ENCODE data around the gene EHD4.

The EHD4 gene

GRCh38 chr15:41857316-41857715 is 115.0 kb downstream of the EHD4 start:
- TF ChIP-seq CTCF (conservative IDR thresholded peaks at IDR 0.05; ENCODE audit: low read depth, low read length): no peak
- H3K4me3 ChIP-seq (ENCODE audit: low read depth, low read length): no peak overlapping the region
- no peak for DNase-seq (ENCODE audit: low read depth)

- no peak overlapping the region for H3K4me3 ChIP-seq (ENCODE audit: low read depth, low read length)
- TF ChIP-seq CTCF (conservative IDR thresholded peaks at IDR 0.05; ENCODE audit: low read depth, low read length): no peak
- no peak for DNase-seq (ENCODE audit: low read depth)
Measured at GRCh38 chr15:41856716-41857115, 115.6 kb downstream of the EHD4 start.

GRCh38 chr15:41856262-41856661 is 116.1 kb downstream of the EHD4 start:
- no peak for DNase-seq (ENCODE audit: low read depth)
- no peak overlapping the region for H3K4me3 ChIP-seq (ENCODE audit: low read depth, low read length)
- no peak for TF ChIP-seq CTCF (conservative IDR thresholded peaks at IDR 0.05; ENCODE audit: low read depth, low read length)

GRCh38 chr15:41855261-41855961 is 116.9 kb downstream of the EHD4 start:
- DNase-seq (ENCODE audit: low read depth): no peak
- TF ChIP-seq CTCF (conservative IDR thresholded peaks at IDR 0.05; ENCODE audit: low read depth, low read length): no peak
- H3K4me3 ChIP-seq (ENCODE audit: low read depth, low read length): no peak overlapping the region

- DNase-seq (ENCODE audit: low read depth): no peak
- no peak overlapping the region for H3K4me3 ChIP-seq (ENCODE audit: low read depth, low read length)
- no peak for TF ChIP-seq CTCF (conservative IDR thresholded peaks at IDR 0.05; ENCODE audit: low read depth, low read length)
Measured at GRCh38 chr15:41854443-41854842, 117.9 kb downstream of the EHD4 start.

- H3K4me3 ChIP-seq (ENCODE audit: low read depth, low read length): no peak overlapping the region
- TF ChIP-seq CTCF (conservative IDR thresholded peaks at IDR 0.05; ENCODE audit: low read depth, low read length): no peak
- DNase-seq (ENCODE audit: low read depth): no peak
Measured at GRCh38 chr15:41853831-41854230, 118.5 kb downstream of the EHD4 start.
